Activated CD4-positive, alpha-beta memory T cell treated with anti-CD3 and anti-CD28 coated beads, Interleukin-2, amount 10 ng/mL, durations not matched to agents 7 days and 5 days (primary cell): ENCODE measurements around the gene ABCG2. TPM values are rescaled to one million over a fixed set of nuclear protein-coding genes. Genes with fewer than 3 reads are reported as not detected.

Experiments used
- CTCF ChIA-PET: fragments of 350-600 bp; sonication (Branson Sonifier 250); formaldehyde crosslinking; loops from one replicate; lab custom pipeline; 2021; ENCODE audit warnings: antibody characterized with exemption, inconsistent platforms; lab: Charles Lee
- POLR2A ChIA-PET: fragments of 350-600 bp; sonication (Branson Sonifier 250); formaldehyde crosslinking; loops from one replicate; lab custom pipeline; 2021; ENCODE audit warnings: antibody characterized with exemption; lab: Charles Lee
- DNase-seq: peaks from one replicate; pipeline ENCODE4 v3.0.0-alpha.2; 2020
- H3K27ac Mint-ChIP-seq: one replicate; pipeline ENCODE4 v1.8.0; 2021; ENCODE audit warnings: mild to moderate bottlenecking, mixed read lengths
- H3K27me3 Mint-ChIP-seq: one replicate; pipeline ENCODE4 v1.8.0; 2021; ENCODE audit warnings: mixed read lengths
- H3K36me3 Mint-ChIP-seq: one replicate; pipeline ENCODE4 v1.8.0; 2021; ENCODE audit warnings: low read depth, mixed read lengths
- H3K4me1 Mint-ChIP-seq: one replicate; pipeline ENCODE4 v1.8.0; 2021; ENCODE audit warnings: mixed read lengths
- H3K4me3 Mint-ChIP-seq: one replicate; pipeline ENCODE4 v1.8.0; 2021; ENCODE audit warnings: mild to moderate bottlenecking, mixed read lengths
- H3K9me3 Mint-ChIP-seq: one replicate; pipeline ENCODE4 v1.8.0; 2021; ENCODE audit warnings: mixed read lengths
- total RNA-seq, 2 experiments: library from RNA; stranded (reverse); gene quantifications; one replicate each; pipeline ENCODE4 v1.2.3, GENCODE V29; 2021

Gene ABCG2
- total RNA-seq, 2 experiments from 2014 or later, result 1.0 to 1.2 TPM

- Mint-ChIP-seq H3K36me3 (peaks cover 71% of the 10 kb centered on the region), H3K27ac (no peak overlapping the region), H3K4me3 (no peak overlapping the region), H3K9me3 (peaks cover 7% of the 10 kb centered on the region), H3K27me3 (no peaks in the 10 kb centered on the region), H3K4me1 (peaks cover 3% of the 10 kb centered on the region)
- CTCF ChIA-PET, result interaction anchor here (1.2 kb wide), 1 partner anchor 37 kb away, joined by 3 read pairs; no protein-coding TSS in a partner anchor
- POLR2A ChIA-PET, result no interaction called here
- no peak for DNase-seq
Observed at GRCh38 chr4:88070031-88070430, 88.4 kb downstream of the ABCG2 start.

GRCh38 chr4:88064410-88064809 is 94.0 kb downstream of the ABCG2 start:
- ChIA-PET CTCF (interaction anchor here (1.7 kb wide), 1 partner anchor 148 kb away, joined by 4 read pairs; no protein-coding TSS in a partner anchor), POLR2A (no interaction called here)
- H3K27me3 Mint-ChIP-seq, result no peaks in the 10 kb centered on the region
- no peak for DNase-seq
- H3K4me1 Mint-ChIP-seq, result no peaks in the 10 kb centered on the region
- no peak overlapping the region for H3K27ac Mint-ChIP-seq
- H3K9me3 Mint-ChIP-seq, result peaks cover 3% of the 10 kb centered on the region
- H3K4me3 Mint-ChIP-seq, result no peak overlapping the region
- peaks cover 43% of the 10 kb centered on the region for H3K36me3 Mint-ChIP-seq

- DNase-seq, result no peak
- Mint-ChIP-seq H3K4me3 (no peak overlapping the region), H3K27ac (no peak overlapping the region), H3K27me3 (no peaks in the 10 kb centered on the region), H3K9me3 (peaks cover 3% of the 10 kb centered on the region), H3K4me1 (no peaks in the 10 kb centered on the region), H3K36me3 (peaks cover 41% of the 10 kb centered on the region)
- ChIA-PET POLR2A (no interaction called here), CTCF (interaction anchor here (1.7 kb wide), 1 partner anchor 148 kb away, joined by 4 read pairs; no protein-coding TSS in a partner anchor)
Observed at GRCh38 chr4:88063634-88064296, 94.7 kb downstream of the ABCG2 start.

- Mint-ChIP-seq H3K9me3 (no peaks in the 10 kb centered on the region), H3K4me3 (no peak overlapping the region), H3K27ac (no peak overlapping the region), H3K36me3 (peaks cover 36% of the 10 kb centered on the region), H3K27me3 (no peaks in the 10 kb centered on the region), H3K4me1 (no peaks in the 10 kb centered on the region)
- DNase-seq, result no peak
- ChIA-PET POLR2A (no interaction called here), CTCF (no interaction called here)
Observed at GRCh38 chr4:88062843-88063242, 95.6 kb downstream of the ABCG2 start.

GRCh38 chr4:88062311-88062710 is 96.1 kb downstream of the ABCG2 start:
- DNase-seq, result no peak
- ChIA-PET CTCF (no interaction called here), POLR2A (no interaction called here)
- Mint-ChIP-seq H3K27me3 (no peaks in the 10 kb centered on the region), H3K4me3 (no peak overlapping the region), H3K9me3 (no peaks in the 10 kb centered on the region), H3K36me3 (peaks cover 30% of the 10 kb centered on the region), H3K4me1 (no peaks in the 10 kb centered on the region), H3K27ac (no peak overlapping the region)

GRCh38 chr4:88060431-88060830 is 98.0 kb downstream of the ABCG2 start:
- Mint-ChIP-seq H3K9me3 (no peaks in the 10 kb centered on the region), H3K27me3 (no peaks in the 10 kb centered on the region), H3K27ac (no peak overlapping the region), H3K4me3 (no peak overlapping the region), H3K36me3 (peaks cover 25% of the 10 kb centered on the region), H3K4me1 (no peaks in the 10 kb centered on the region)
- DNase-seq, result no peak
- ChIA-PET POLR2A (no interaction called here), CTCF (interaction anchor here (1.1 kb wide), 1 partner anchor 27 kb away, joined by 6 read pairs; no protein-coding TSS in a partner anchor)

GRCh38 chr4:88059766-88060165 is 98.7 kb downstream of the ABCG2 start:
- Mint-ChIP-seq H3K27ac (no peak overlapping the region), H3K4me1 (no peaks in the 10 kb centered on the region), H3K36me3 (peaks cover 22% of the 10 kb centered on the region), H3K27me3 (no peaks in the 10 kb centered on the region), H3K4me3 (no peak overlapping the region), H3K9me3 (no peaks in the 10 kb centered on the region)
- ChIA-PET POLR2A (no interaction called here), CTCF (interaction anchor here (1.1 kb wide), 1 partner anchor 27 kb away, joined by 6 read pairs; no protein-coding TSS in a partner anchor)
- no peak for DNase-seq

- ChIA-PET POLR2A (no interaction called here), CTCF (interaction anchor here (1.3 kb wide), 1 partner anchor 72 kb away, joined by 4 read pairs; no protein-coding TSS in a partner anchor)
- Mint-ChIP-seq H3K4me3 (no peak overlapping the region), H3K27ac (no peak overlapping the region), H3K27me3 (no peaks in the 10 kb centered on the region), H3K36me3 (peaks cover 22% of the 10 kb centered on the region), H3K9me3 (no peaks in the 10 kb centered on the region), H3K4me1 (no peaks in the 10 kb centered on the region)
- no peak for DNase-seq
Observed at GRCh38 chr4:88058295-88058694, 100.1 kb downstream of the ABCG2 start.

GRCh38 chr4:88054901-88055300 is 103.5 kb downstream of the ABCG2 start:
- CTCF ChIA-PET, result interaction anchor here (1.3 to 1.4 kb wide), 2 partner anchors 22 to 157 kb away, joined by 4 to 5 read pairs; no protein-coding TSS in a partner anchor
- Mint-ChIP-seq H3K4me3 (no peak overlapping the region), H3K4me1 (no peaks in the 10 kb centered on the region), H3K27me3 (no peaks in the 10 kb centered on the region), H3K36me3 (peaks cover 19% of the 10 kb centered on the region), H3K9me3 (no peaks in the 10 kb centered on the region), H3K27ac (no peak overlapping the region)
- DNase-seq, result no peak
- POLR2A ChIA-PET, result no interaction called here

GRCh38 chr4:88054229-88054628 is 104.2 kb downstream of the ABCG2 start:
- no peaks in the 10 kb centered on the region for H3K27me3 Mint-ChIP-seq
- ChIA-PET POLR2A (interaction anchor here (0.6 to 0.8 kb wide), 2 partner anchors 16 to 20 kb away, joined by 3 read pairs; no protein-coding TSS in a partner anchor), CTCF (interaction anchor here (1.3 to 1.4 kb wide), 2 partner anchors 21 to 158 kb away, joined by 4 to 5 read pairs; no protein-coding TSS in a partner anchor)
- DNase-seq, result no peak
- no peak overlapping the region for H3K27ac Mint-ChIP-seq
- no peaks in the 10 kb centered on the region for H3K9me3 Mint-ChIP-seq
- peaks cover 13% of the 10 kb centered on the region for H3K36me3 Mint-ChIP-seq
- H3K4me3 Mint-ChIP-seq, result no peak overlapping the region
- no peaks in the 10 kb centered on the region for H3K4me1 Mint-ChIP-seq

GRCh38 chr4:88045021-88045420 is 113.4 kb downstream of the ABCG2 start:
- Mint-ChIP-seq H3K4me1 (peaks cover 3% of the 10 kb centered on the region), H3K9me3 (no peaks in the 10 kb centered on the region)
- POLR2A ChIA-PET, result no interaction called here

GRCh38 chr4:88043586-88044340 is 114.7 kb downstream of the ABCG2 start:
- Mint-ChIP-seq H3K27me3 (no peaks in the 10 kb centered on the region), H3K27ac (no peak overlapping the region), H3K4me1 (peaks cover 3% of the 10 kb centered on the region), H3K4me3 (no peak overlapping the region), H3K36me3 (peaks cover 25% of the 10 kb centered on the region), H3K9me3 (no peaks in the 10 kb centered on the region)
- ChIA-PET POLR2A (no interaction called here), CTCF (no interaction called here)
- DNase-seq, result no peak

More at GRCh38 chr4:88045021-88045420, 113.4 kb downstream of the ABCG2 start:
- Mint-ChIP-seq H3K27ac (no peak overlapping the region), H3K27me3 (no peaks in the 10 kb centered on the region), H3K36me3 (peaks cover 20% of the 10 kb centered on the region), H3K4me3 (no peak overlapping the region)
- no peak for DNase-seq
- CTCF ChIA-PET, result interaction anchor here (0.9 kb wide), 1 partner anchor 12 kb away, joined by 4 read pairs; no protein-coding TSS in a partner anchor

GRCh38 chr4:88043001-88043400 is 115.4 kb downstream of the ABCG2 start:
- H3K9me3 Mint-ChIP-seq, result no peaks in the 10 kb centered on the region
- no peak for DNase-seq
- ChIA-PET CTCF (no interaction called here), POLR2A (no interaction called here)
- H3K27ac Mint-ChIP-seq, result no peak overlapping the region
- peaks cover 2% of the 10 kb centered on the region for H3K4me1 Mint-ChIP-seq
- peaks cover 31% of the 10 kb centered on the region for H3K36me3 Mint-ChIP-seq
- no peaks in the 10 kb centered on the region for H3K27me3 Mint-ChIP-seq
- H3K4me3 Mint-ChIP-seq, result no peak overlapping the region
